HEK293T (cell line): Measurements from ENCODE around the gene ARHGAP21.

Experiments
- ARNT ChIP-seq: fragments of 450-650 bp; IDR thresholded peaks from 2 replicates; pipeline ENCODE4 v1.6.1; 2017; ENCODE audit warnings: mild to moderate bottlenecking
- BHLHE40 ChIP-seq: fragments of 450-650 bp; IDR thresholded peaks from 2 replicates; pipeline ENCODE4 v1.6.1; 2016; ENCODE audit warnings: mild to moderate bottlenecking, moderate library complexity, borderline replicate concordance
- ELF4 ChIP-seq: fragments of 450-650 bp; IDR thresholded peaks from 2 replicates; pipeline ENCODE4 v1.6.1; 2017; ENCODE audit warnings: antibody characterized with exemption
- FOXK2 ChIP-seq: fragments of 450-650 bp; IDR thresholded peaks from 2 replicates; pipeline ENCODE4 v1.6.1; 2016; ENCODE audit warnings: mild to moderate bottlenecking
- FOXM1 ChIP-seq: fragments of 450-650 bp; IDR thresholded peaks from 2 replicates; pipeline ENCODE4 v1.6.1; 2017; ENCODE audit warnings: mild to moderate bottlenecking, borderline replicate concordance
- HDGF ChIP-seq: fragments of 450-650 bp; IDR thresholded peaks from 2 replicates; pipeline ENCODE4 v1.6.1; 2017; ENCODE audit warnings: antibody characterized with exemption, borderline replicate concordance
- SP1 ChIP-seq: fragments of 450-650 bp; IDR thresholded peaks from 2 replicates; pipeline ENCODE4 v1.6.1; 2017
- SUZ12 ChIP-seq: fragments of 450-650 bp; IDR thresholded peaks from 2 replicates; pipeline ENCODE4 v1.6.1; 2016; ENCODE audit warnings: mild to moderate bottlenecking
- TARDBP ChIP-seq: fragments of 450-650 bp; IDR thresholded peaks from 2 replicates; pipeline ENCODE4 v1.6.1; 2016

GRCh38 chr10:24574161-24574560 is 149.5 kb downstream of the ARHGAP21 start:
- no peak for TF ChIP-seq SUZ12
- no peak for TF ChIP-seq ELF4
- no peak for TF ChIP-seq HDGF
- no peak for TF ChIP-seq ARNT
- TF ChIP-seq BHLHE40 = no peak
- TF ChIP-seq TARDBP = no peak
- no peak for TF ChIP-seq FOXK2
- TF ChIP-seq FOXM1 = no peak
- TF ChIP-seq SP1 = no peak
